GM18498 (cell line): ENCODE results near the gene EPN2.
A peak's percentile ranks its signal among the peaks of the same experiment; 100 is the strongest.
"Not testable (repeated sequence)": the region's sequence is repeated elsewhere in the genome, so short reads cannot be mapped to it uniquely, and the experiment has no call there.

Source experiments
- ATAC-seq: cut with Tn5 transposase; IDR thresholded peaks from one replicate; pipeline ENCODE4 v1.9.1; 2021; ENCODE audit warnings: mild to moderate bottlenecking, moderate library complexity; ENCODE audit not compliant: unreplicated experiment

Gene EPN2

GRCh38 chr17:19264681-19265080 is 27.5 kb downstream of the EPN2 start:
- no peak for ATAC-seq

GRCh38 chr17:19265755-19266154 is 28.6 kb downstream of the EPN2 start:
- no peak for ATAC-seq

- ATAC-seq = no peak
These were observed 31.4 kb downstream of the EPN2 start for GRCh38 chr17:19268611-19269010.

- no peak for ATAC-seq
These were observed 31.9 kb downstream of the EPN2 start for GRCh38 chr17:19269106-19269505.

GRCh38 chr17:19269641-19270040 is 32.5 kb downstream of the EPN2 start:
- ATAC-seq = no peak

- ATAC-seq = no peak
These were observed 33.2 kb downstream of the EPN2 start for GRCh38 chr17:19270347-19270703.

GRCh38 chr17:19270704-19271611 is 33.8 kb downstream of the EPN2 start:
- ATAC-seq = peak; percentile 93

GRCh38 chr17:19271780-19272357 is 34.7 kb downstream of the EPN2 start:
- no peak for ATAC-seq

GRCh38 chr17:19273731-19274130 is 36.6 kb downstream of the EPN2 start:
- no peak for ATAC-seq

GRCh38 chr17:19274893-19275292 is 37.7 kb downstream of the EPN2 start:
- no peak for ATAC-seq

- no peak for ATAC-seq
These were observed 38.4 kb downstream of the EPN2 start for GRCh38 chr17:19275457-19276127.

- ATAC-seq = not testable (repeated sequence)
These were observed 41.1 kb downstream of the EPN2 start for GRCh38 chr17:19278284-19278683.

- no peak for ATAC-seq
These were observed 41.6 kb downstream of the EPN2 start for GRCh38 chr17:19278729-19279128.

GRCh38 chr17:19281161-19281560 is 44.0 kb downstream of the EPN2 start:
- ATAC-seq = no peak

GRCh38 chr17:19284005-19284959 is 47.1 kb downstream of the EPN2 start:
- ATAC-seq = peak; percentile 76

- ATAC-seq = no peak
These were observed 48.2 kb downstream of the EPN2 start for GRCh38 chr17:19285213-19285900.

GRCh38 chr17:19286751-19287341 is 49.7 kb downstream of the EPN2 start:
- ATAC-seq = no peak

- ATAC-seq = no peak
These were observed 50.5 kb downstream of the EPN2 start for GRCh38 chr17:19287651-19288050.

GRCh38 chr17:19288453-19288852 is 51.3 kb downstream of the EPN2 start:
- no peak for ATAC-seq
